Esophagus muscularis mucosa (tissue), 2 donors: ENCODE results near the gene C1D.

Experiments
- POLR2A ChIP-seq: fragments of 450-650 bp; IDR thresholded peaks from one replicate; pipeline ENCODE4 v1.6.1; 2017; ENCODE audit warnings: antibody characterized with exemption, moderate library complexity, mild to moderate bottlenecking, low read depth
- POLR2AphosphoS5 ChIP-seq, 2 donors: sonication (generic); formaldehyde crosslinking; IDR thresholded peaks; one replicate each; pipeline ENCODE4 v1.6.1; 2017; ENCODE audit warnings: antibody characterized with exemption in 2 of 2

GRCh38 chr2:68031043-68031442 is 31.8 kb downstream of the C1D start:
- TF ChIP-seq POLR2A (no peak), POLR2AphosphoS5 (IDR thresholded peaks at IDR 0.05) (no peak)
